ENCODE results near the gene B3GAT1.
"Not testable (repeated sequence)": the region's sequence is repeated elsewhere in the genome, so short reads cannot be mapped to it uniquely, and the experiment has no call there.

Gene B3GAT1

DNA sequence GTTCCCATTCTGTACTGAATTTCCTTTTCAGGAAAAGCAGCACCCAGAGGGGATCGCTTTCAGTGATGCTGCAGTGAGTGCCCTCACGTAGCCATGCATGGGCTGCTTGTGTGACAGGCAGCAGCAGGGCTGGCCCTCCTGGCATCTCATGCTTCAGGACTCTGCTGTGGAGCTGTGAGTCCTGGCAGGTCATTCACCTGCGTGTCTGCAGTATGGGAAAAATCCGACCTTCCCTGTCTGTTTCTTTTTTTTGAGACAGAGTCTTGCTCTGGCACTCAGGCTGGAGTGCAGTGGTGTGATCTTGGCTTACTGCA is 66.8 kb downstream of the B3GAT1 start:
- H3K27ac ChIP-seq (ENCODE audit: low read length) = no peak overlapping the region
- no peaks in the 10 kb centered on the region for H3K36me3 ChIP-seq (replicated peaks; ENCODE audit: low read depth, low read length)
- H3K4me2 ChIP-seq (ENCODE audit: low read length) = no peak overlapping the region
- no peaks in the 10 kb centered on the region for H3K79me2 ChIP-seq (ENCODE audit: low read length)
- H3K4me3 ChIP-seq (ENCODE audit: low read length) = no peak overlapping the region
- H3K9ac ChIP-seq (ENCODE audit: low read length) = no peak overlapping the region
- no peak overlapping the region for H2AFZ ChIP-seq (ENCODE audit: low read depth, low read length)
- H3K27me3 ChIP-seq (ENCODE audit: low read depth, low read length) = peaks cover 13% of the 10 kb centered on the region
- TF ChIP-seq CTCF (IDR thresholded peaks at IDR 0.05; ENCODE audit: low read depth, low read length) (no peak), EZH2phosphoT487 (IDR thresholded peaks at IDR 0.05; ENCODE audit: low read depth) (no peak)
- H4K20me1 ChIP-seq (ENCODE audit: insufficient read depth, low read length) = no peaks in the 10 kb centered on the region
- H3K4me1 ChIP-seq (ENCODE audit: low read length) = peaks cover 3% of the 10 kb centered on the region
- H3K9me3 ChIP-seq (ENCODE audit: insufficient read depth, low read length) = no peaks in the 10 kb centered on the region

- not testable (repeated sequence) for H2AFZ ChIP-seq (ENCODE audit: low read depth, low read length); H3K9ac ChIP-seq (ENCODE audit: low read length); H3K79me2 ChIP-seq (ENCODE audit: low read length); H3K27ac ChIP-seq (ENCODE audit: low read length); H3K36me3 ChIP-seq (replicated peaks; ENCODE audit: low read depth, low read length); H3K4me2 ChIP-seq (ENCODE audit: low read length); H3K9me3 ChIP-seq (ENCODE audit: insufficient read depth, low read length); H4K20me1 ChIP-seq (ENCODE audit: insufficient read depth, low read length); H3K4me1 ChIP-seq (ENCODE audit: low read length); H3K4me3 ChIP-seq (ENCODE audit: low read length)
- peaks cover 12% of the 10 kb centered on the region for H3K27me3 ChIP-seq (ENCODE audit: low read depth, low read length)
Observed at GRCh38 chr11:134344497-134345236, 67.4 kb downstream of the B3GAT1 start.

DNA sequence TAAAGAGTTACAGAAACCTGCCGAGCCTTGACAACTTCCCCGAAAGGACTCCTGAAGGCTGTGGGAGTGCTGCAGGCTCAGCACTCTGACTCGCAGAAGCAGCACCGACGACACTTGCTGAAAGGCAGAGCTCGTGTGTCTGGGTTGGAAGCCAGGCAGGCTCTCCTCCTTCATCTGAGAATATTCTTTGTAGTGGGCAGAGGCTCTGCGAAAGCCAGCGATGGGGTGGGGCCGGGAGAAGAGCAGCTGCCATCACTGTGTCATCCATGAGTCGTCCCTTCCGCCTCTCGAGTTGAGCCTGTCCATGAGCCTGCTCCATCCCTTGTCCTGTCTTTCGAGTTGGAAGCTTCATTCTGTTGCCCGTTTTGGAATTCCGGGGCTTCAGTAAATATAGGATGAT is 68.4 kb downstream of the B3GAT1 start:
- H3K9me3 ChIP-seq (ENCODE audit: insufficient read depth, low read length) = no peaks in the 10 kb centered on the region
- H3K4me2 ChIP-seq (ENCODE audit: low read length) = no peak overlapping the region
- H3K79me2 ChIP-seq (ENCODE audit: low read length) = no peaks in the 10 kb centered on the region
- no peaks in the 10 kb centered on the region for H3K4me1 ChIP-seq (ENCODE audit: low read length)
- H3K36me3 ChIP-seq (replicated peaks; ENCODE audit: low read depth, low read length) = no peaks in the 10 kb centered on the region
- no peak overlapping the region for H3K4me3 ChIP-seq (ENCODE audit: low read length)
- H3K9ac ChIP-seq (ENCODE audit: low read length) = no peak overlapping the region
- H2AFZ ChIP-seq (ENCODE audit: low read depth, low read length) = no peak overlapping the region
- H3K27me3 ChIP-seq (ENCODE audit: low read depth, low read length) = peaks cover 2% of the 10 kb centered on the region; the same call in 1 of the 2 replicates
- H4K20me1 ChIP-seq (ENCODE audit: insufficient read depth, low read length) = no peaks in the 10 kb centered on the region
- H3K27ac ChIP-seq (ENCODE audit: low read length) = no peak overlapping the region
- TF ChIP-seq CTCF (IDR thresholded peaks at IDR 0.05; ENCODE audit: low read depth, low read length) = no peak
- no peak for TF ChIP-seq EZH2phosphoT487 (IDR thresholded peaks at IDR 0.05; ENCODE audit: low read depth)

GRCh38 chr11:134342572-134343340 is 69.3 kb downstream of the B3GAT1 start:
- H3K9me3 ChIP-seq (ENCODE audit: insufficient read depth, low read length) = no peaks in the 10 kb centered on the region
- TF ChIP-seq CTCF (IDR thresholded peaks at IDR 0.05; ENCODE audit: low read depth, low read length) (no peak), EZH2phosphoT487 (IDR thresholded peaks at IDR 0.05; ENCODE audit: low read depth) (no peak)
- H3K36me3 ChIP-seq (replicated peaks; ENCODE audit: low read depth, low read length) = no peaks in the 10 kb centered on the region
- no peaks in the 10 kb centered on the region for H4K20me1 ChIP-seq (ENCODE audit: insufficient read depth, low read length)
- H3K4me1 ChIP-seq (ENCODE audit: low read length) = no peaks in the 10 kb centered on the region
- no peak overlapping the region for H3K9ac ChIP-seq (ENCODE audit: low read length)
- H3K79me2 ChIP-seq (ENCODE audit: low read length) = no peaks in the 10 kb centered on the region
- H3K4me2 ChIP-seq (ENCODE audit: low read length) = no peak overlapping the region
- H2AFZ ChIP-seq (ENCODE audit: low read depth, low read length) = no peak overlapping the region
- H3K27ac ChIP-seq (ENCODE audit: low read length) = no peak overlapping the region
- H3K4me3 ChIP-seq (ENCODE audit: low read length) = no peak overlapping the region
- H3K27me3 ChIP-seq (ENCODE audit: low read depth, low read length) = no peaks in the 10 kb centered on the region; the same call in 1 of the 2 replicates

Measured in OCI-LY3 (cell line).